ENCODE results near the gene PSMA7. TPM values are rescaled to one million over a fixed set of nuclear protein-coding genes. Genes with fewer than 3 reads are reported as not detected.

The PSMA7 gene
- 311 and 391 TPM in 2 replicates for total RNA-seq

DNA sequence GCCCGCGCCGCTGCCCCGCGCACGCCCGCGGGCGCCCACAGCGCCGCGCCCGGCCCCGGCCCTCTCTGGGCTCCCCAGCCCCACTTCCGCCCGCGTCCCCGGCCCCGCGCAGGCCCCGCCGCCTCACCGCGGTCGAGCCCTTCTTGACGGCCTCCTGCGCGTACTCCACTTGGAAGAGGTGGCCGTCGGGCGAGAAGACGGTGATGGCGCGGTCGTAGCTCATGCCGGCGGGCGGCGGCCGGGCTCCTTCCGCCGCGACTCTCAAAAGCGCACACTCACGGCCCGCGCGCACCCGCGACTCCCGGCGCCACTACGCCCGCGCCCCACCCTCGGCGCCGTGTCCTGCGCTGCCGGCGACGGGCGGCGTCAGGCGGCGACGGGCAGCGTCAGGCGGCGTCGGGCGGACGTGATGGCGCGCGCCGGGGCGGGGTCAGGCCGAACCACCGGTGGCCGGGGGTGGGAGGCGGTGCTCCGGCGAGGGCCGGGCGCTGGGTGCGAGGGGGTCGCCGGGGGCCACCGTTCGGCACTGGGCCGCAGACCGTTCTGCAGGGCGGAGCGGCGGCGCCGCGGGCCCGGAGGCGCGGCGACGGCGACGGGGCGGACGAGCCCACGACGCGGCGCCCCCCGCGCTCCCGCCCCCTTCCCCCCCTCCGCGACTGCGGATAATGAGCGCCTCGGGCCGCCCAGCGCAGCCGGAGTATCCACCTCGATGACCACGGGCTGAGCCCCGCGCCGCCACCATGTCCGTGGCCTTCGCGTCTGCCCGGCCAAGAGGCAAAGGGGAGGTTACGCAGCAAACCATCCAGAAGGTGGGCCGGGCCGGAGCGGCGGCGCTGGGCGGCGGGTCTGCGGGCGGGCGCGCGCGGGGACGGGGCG, at the start of gene PSMA7, which contains the start of gene SS18L1:
Gene PSMA7 (minus strand): TSS at position 314 of the 876 bp plus-strand sequence. CDS start 91 bp downstream, at position 223.
Gene SS18L1 (plus strand): TSS at position 689 of the 876 bp plus-strand sequence. CDS start 52 bp downstream, at position 741.

DNA sequence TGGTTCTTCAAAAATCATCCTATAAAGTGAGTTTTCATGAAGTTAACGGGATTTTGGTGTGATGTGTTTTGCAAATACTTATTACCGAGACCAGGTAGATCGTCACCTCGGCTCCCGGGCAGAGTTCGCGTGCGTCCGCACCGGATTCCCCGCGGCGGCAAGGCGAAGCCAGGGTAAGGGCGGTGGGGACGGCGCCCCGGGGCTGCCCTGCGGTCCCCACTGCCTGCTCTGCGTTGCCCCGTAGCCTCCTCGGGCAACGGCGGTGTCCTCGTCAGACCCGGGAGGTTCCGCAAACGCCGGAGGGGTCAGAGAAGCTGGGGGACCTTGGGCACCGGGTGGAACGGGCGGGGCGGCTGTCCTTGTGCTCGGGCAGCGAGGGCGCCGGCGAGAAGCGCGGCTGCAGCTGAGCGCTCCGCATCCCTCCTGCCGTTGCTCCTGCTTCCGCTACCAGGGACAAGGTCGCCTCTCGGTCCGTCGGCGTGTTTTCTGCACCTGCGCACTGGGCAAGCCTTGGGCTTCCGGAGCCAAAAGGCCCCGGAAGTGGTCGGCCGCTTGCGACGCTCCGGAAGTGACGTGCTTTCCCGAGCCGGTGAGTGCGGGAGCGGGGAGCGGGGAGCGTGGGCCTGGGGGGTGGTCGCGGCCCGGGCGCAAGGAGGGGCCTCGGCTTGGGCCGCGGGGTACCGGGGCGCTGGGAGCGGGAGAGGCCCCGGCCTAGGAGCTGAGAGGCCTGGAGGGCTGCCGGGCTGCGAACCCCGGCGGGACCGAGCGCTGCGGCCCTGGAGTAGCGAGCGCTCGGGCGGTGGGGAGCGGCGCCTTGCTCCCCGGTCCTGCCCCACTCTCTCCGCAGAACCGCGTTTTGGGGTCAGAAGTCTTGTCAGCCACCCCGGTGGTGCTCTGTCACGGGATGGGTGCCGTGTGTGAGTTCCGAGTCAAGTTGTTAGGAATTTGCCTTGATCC, 39.6 kb upstream of the PSMA7 start, which contains the start of gene MTG2:
Gene MTG2 (plus strand): TSS at position 560 of the 957 bp plus-strand sequence. CDS start 10,393 bp downstream, outside the sequence.

DNA sequence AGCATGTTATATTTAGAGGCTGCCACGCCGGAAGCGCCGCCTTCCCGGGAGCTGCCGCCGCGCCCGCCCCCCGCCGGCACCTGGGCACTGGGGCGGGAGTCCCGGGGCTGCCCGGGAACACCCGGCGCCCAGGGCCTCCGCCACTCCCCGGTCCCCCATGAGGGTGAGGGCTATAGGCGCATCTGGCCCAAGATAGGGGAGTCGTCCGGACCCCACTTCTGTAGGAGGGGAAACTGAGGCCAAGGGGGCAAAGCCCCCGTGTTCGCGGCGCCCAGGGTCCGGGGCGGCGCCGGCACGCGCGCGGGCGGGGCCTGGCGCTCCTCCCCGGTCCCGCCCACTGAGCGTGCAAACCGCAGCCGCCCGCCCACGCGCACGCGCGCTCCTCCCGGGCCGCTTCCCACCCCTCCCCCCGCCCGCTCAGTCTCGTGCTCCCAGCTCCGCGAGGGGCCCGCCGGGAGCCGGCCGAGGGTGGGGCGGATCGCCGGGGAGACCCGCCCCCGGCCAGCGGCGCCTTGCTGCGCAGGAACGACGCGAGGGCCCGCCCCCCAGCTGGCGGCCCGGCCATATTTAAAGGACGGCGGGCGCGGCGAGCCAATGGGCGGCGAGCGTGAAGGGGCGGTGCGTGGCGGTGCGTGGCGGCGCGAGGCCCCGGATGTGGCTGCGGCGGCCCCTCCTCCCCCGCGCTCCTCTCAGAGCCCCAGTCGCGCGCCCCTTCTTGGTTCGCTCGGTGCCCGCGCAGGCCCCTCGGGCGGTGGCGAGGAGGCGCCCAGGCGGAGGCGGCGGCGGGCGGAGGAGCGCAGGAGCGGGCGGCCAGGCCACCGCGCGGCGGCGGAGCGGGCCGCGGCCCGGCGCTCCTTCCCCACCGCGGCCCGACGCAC, 21.2 kb downstream of the PSMA7 start, which contains the start of gene LSM14B:
Gene LSM14B (plus strand): TSS at position 700 of the 878 bp plus-strand sequence. CDS start 192 bp downstream, outside the sequence.

Other genes starting within 250 kb of the PSMA7 start
- 2.7 and 3.0 TPM in 2 replicates for gene TAF4, start 77.5 kb downstream of the PSMA7 start, total RNA-seq
- 44.8 and 47.5 TPM in 2 replicates for gene LSM14B, start 20.9 kb downstream of the PSMA7 start, total RNA-seq
- gene SS18L1, start 375 bp upstream of the PSMA7 start, total RNA-seq, result 8.0 and 11.5 TPM in 2 replicates
- 19.9 and 20.7 TPM in 2 replicates for gene MTG2, start 39.6 kb upstream of the PSMA7 start, total RNA-seq
- gene HRH3, start 76.9 kb upstream of the PSMA7 start, total RNA-seq, result not detected in 2 replicates
- 24.3 and 26.3 TPM in 2 replicates for gene OSBPL2, start 95.1 kb upstream of the PSMA7 start, total RNA-seq
- 63.5 and 66.2 TPM in 2 replicates for gene ADRM1, start 159.6 kb upstream of the PSMA7 start, total RNA-seq
- 6.4 and 12.5 TPM in 2 replicates for gene LAMA5, start 223.9 kb upstream of the PSMA7 start, total RNA-seq
- gene RPS21, start 243.7 kb upstream of the PSMA7 start, total RNA-seq, result 1,716 and 2,994 TPM in 2 replicates